Stimulated activated CD8-positive, alpha-beta memory T cell treated with anti-CD3 and anti-CD28 coated beads, Interleukin-12 subunit alpha, Interleukin-12 subunit beta, amount 100 ng/mL, for 4 hours (primary cell): ENCODE measurements around the gene OR4A5.
"Not testable (repeated sequence)": the region's sequence is repeated elsewhere in the genome, so short reads cannot be mapped to it uniquely, and the experiment has no call there.

Experiments used
- DNase-seq: peaks from one replicate; pipeline ENCODE4 v3.0.0-alpha.2; 2020; ENCODE audit warnings: low read depth

The OR4A5 gene, protein sequence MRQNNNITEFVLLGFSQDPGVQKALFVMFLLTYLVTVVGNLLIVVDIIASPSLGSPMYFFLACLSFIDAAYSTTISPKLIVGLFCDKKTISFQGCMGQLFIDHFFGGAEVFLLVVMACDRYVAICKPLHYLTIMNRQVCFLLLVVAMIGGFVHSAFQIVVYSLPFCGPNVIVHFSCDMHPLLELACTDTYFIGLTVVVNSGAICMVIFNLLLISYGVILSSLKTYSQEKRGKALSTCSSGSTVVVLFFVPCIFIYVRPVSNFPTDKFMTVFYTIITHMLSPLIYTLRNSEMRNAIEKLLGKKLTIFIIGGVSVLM

DNA sequence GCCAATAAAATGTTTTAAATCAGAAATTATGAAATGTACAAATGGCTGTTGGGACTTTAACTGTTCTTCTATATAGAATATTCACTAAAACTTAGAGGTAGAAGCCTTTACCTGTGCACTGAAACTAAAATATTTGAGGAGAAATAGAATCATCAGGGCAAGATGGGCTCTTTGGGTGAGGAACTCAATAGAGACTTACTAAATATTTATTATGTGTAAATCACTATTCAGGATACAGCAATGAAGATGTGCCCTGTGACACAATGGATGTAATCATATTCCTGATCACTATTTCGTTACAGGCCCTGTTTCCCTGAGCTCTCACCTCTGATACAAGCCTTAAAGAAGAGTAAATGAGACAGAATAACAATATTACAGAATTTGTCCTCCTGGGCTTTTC is at the start of gene OR4A5:
Gene OR4A5 (plus strand): TSS at position 301 of the 400 bp plus-strand sequence. CDS start 53 bp downstream, at position 354.
- not testable (repeated sequence) for DNase-seq

DNA sequence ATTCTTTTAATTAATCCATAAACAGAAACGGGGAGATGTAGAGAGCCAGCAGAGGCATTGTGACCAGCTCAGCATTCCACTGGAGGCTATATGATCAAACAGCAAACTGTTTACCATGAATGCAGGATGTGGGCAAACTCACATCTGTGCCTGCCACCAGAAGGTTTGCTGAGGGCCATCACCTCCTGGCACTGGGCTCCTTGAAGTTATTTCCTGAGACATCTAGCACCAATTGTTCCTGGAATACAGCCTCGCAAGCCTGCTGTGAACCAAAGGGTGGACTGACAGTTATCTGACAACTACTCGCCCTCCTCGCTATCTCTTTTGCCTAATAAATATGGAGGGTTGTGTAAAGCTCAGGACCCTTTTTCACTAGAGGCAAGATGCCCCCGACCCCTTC is 13.5 kb downstream of the OR4A5 start:
- DNase-seq, result not testable (repeated sequence)
